IPS-11a (cell line): Measurements from ENCODE around the gene CNTN5.

Experiments
- H3K4me3 ChIP-seq: one replicate; pipeline ENCODE4 v1.5.1; 2013; ENCODE audit warnings: low read depth, low read length, control low read depth

Gene CNTN5

DNA sequence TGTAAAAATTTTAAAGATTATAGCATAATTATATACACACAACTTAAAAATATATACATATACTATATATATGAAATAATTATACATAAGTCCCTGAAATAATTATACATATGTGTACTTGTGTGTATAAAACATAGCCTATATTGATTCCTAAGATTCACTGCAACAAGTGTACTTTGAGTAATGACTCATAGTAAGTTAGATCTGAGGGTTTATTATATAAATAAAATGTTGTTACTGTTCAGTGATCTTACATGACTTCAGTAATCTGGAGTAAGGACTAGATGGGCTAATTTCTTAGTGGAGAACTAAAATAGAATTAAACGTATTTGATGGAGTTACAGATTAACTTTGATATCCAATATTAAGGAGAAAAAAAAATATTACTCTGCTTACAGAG is 350.5 kb downstream of the CNTN5 start:
- H3K4me3 ChIP-seq: no peak overlapping the region

- no peak overlapping the region for H3K4me3 ChIP-seq
These were observed 355.7 kb downstream of the CNTN5 start for GRCh38 chr11:99376463-99376862.

DNA sequence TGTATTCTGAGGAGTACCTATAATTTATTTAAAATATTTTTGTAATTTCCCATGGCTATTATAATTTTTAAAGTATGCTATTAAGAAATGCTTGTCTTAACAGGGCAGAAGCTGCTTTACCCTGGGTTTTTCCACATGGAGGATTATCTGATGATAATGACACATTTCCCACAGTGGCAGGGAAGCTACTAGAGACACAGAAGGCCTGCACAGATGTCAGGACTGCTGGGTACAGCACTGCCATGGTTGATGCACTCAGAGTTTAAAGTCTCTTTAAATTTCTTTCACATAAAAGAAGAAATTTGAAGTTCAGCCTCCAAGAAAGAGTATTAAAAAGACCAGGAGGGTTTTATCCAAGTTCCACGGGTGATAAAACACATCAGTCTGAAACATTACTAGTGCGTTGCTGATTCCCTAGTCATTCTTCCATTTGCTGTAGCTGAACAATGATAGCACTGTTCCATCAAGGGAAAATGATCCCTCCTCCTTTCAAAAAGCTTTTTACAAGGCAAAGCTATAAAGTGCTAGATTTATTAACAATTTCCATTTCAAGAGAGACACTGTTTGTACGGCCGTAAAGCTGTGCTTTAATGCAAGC is 363.0 kb downstream of the CNTN5 start:
- no peak overlapping the region for H3K4me3 ChIP-seq

GRCh38 chr11:99391245-99391644 is 370.5 kb downstream of the CNTN5 start:
- H3K4me3 ChIP-seq: no peak overlapping the region

GRCh38 chr11:99406345-99406744 is 385.6 kb downstream of the CNTN5 start:
- no peak overlapping the region for H3K4me3 ChIP-seq

DNA sequence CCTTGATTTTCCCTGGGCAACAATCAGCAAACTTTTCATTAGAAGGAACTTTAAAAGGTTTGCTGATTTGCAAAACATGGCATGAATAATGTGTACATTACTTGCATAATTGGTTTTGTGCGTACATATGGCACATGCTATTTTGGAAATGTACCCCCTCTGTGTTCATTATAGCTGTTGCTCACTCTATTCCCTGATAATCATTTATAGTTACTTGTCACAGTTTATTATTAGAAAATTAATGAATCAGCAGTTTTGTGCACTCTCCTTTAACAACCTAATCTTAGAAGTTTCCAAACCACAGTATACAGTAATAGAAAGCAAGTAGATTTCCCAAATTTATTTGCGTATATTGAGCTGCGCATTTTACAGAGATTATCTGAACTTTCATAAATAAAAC is 389.9 kb downstream of the CNTN5 start:
- H3K4me3 ChIP-seq: no peak overlapping the region

- H3K4me3 ChIP-seq: no peak overlapping the region
These were observed 398.4 kb downstream of the CNTN5 start for GRCh38 chr11:99418927-99419720.

- no peak overlapping the region for H3K4me3 ChIP-seq
These were observed 399.2 kb downstream of the CNTN5 start for GRCh38 chr11:99419991-99420390.

DNA sequence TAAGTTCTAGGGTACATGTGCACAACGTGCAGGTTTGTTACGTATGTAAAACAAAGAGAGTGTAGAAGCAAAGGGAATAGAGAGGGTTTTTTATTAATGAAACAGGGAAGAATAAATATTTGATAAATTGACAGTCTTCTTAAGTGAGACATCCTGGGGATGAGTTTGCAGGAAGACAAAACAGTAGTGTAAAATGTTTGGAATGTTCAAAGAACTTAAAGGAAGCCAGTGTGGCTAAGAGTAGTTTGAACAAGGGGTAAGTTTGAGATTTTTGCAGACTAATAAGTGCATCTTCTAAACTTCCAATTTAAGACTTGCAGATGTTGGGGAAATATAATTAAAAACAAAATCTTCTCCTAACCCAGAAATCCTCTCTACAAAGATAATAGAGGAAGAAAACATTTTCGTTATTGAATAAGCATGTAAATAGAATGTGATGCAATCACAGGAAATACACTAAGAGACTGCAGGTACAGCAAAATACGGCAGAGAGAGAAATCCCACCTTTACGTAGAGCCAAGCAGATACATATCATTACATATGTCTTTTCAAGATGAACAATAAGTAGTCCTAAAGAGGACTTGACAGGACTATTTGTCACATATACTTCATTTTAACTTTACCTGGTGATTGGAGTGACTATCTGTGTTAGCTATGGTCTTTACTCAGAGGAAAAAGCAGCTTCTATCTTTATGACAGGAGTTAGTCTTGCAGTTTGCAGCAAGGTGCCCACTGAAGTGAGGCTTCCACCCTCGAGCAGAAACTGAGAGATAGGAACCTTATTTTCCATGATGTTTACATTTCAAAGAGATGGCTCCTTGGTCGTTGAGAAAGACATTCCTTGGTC is 402.1 kb downstream of the CNTN5 start:
- H3K4me3 ChIP-seq: no peak overlapping the region

DNA sequence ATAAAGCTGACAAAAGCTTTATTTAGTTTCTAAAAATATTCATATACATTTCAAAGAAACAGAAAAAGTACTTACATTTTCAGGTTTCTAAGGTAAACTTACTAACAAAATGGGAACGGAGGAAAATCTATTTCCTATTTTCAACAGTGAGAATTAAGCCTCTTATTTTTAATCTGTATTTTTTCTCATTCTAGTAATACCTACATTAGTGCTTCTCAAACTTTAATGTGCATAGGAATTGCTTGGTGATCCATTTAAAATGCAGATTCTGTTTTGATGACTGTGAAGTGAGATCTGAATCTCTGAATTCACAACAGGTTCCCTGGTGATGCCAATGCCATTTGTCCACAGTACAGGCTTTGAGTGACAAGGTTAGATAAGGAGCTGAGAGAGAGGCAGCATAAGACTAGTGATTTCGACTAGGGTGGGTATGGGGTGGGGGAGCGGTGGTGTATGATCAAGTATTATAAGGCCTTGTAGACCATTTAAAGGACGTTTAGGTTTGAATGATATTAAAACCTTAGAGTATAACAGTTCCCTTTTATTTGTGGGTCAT is 402.8 kb downstream of the CNTN5 start:
- no peak overlapping the region for H3K4me3 ChIP-seq

DNA sequence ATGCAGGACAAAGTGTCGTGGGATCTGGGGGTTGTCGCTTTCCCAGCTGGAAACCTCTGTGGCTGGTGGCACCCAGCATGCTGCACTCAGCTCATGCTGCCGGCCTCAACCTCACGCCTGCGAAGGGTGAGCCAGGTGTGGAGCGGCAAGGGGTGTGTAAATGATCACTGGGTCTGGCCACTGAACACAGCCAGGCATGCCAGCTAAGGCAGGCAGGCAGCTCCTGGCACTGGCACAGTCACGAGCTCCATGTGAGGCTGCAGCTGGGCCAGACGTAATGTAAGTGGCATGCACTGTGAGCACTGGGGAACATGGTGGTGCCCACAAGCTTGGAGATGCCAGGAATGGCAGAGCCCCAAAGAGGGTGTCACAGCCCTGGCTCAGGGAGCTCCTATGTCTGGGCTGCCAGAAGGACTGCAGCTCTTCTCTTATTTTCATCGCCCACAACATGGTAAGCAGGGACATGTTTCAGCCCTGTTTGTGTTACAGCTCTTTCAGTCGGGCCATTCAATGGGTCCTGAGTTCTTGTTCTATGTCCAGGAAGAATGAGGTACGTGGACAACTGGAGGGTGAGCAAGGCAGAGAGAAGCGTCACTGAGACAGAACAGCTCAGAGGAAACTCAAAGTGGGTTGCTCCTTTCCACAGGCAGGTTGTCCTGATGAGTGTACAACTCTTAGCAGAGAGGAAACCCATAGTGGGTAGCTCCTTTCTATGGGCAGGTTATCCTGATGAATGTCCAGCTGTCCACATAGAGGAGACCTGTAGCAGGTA is 403.8 kb downstream of the CNTN5 start:
- H3K4me3 ChIP-seq: no peak overlapping the region

GRCh38 chr11:99425596-99425995 is 404.8 kb downstream of the CNTN5 start:
- H3K4me3 ChIP-seq: no peak overlapping the region

DNA sequence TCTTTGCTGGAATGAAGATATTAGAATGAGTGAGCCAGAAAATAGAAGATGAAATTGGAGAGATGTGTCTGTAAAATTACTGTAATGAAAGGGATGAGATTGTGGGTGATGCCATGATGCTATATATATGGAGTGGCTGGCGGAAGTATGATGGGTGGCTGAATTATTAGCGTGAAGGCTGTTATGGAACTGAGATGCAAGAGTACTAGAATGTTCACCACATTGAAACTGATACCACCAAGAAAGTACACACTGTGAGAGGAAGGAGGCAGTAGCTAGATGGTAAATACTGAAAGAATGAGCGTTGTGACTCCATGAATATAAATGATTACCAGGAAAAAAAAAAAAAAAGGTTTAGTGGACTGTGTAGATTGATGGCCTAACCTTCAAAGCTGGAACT is 411.9 kb downstream of the CNTN5 start:
- H3K4me3 ChIP-seq: no peak overlapping the region

DNA sequence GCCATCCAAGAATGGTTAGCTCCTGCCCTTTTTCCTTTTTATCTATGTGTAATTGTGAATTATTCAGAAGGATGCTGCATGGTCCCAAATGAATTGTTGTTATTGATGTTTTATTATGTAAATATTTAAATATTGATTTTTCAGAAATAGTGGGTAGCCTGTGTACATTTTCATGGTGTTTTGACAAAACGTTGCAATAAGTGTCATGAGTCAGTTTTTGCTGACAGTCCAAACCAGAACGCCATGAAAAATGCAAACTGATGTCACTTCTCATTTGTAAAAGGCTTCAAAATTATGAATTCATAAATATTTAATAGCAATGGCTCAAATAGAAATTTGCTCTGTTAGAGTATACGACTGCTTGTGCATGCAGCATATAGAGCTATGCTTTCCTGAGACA is 422.5 kb downstream of the CNTN5 start:
- no peak overlapping the region for H3K4me3 ChIP-seq

DNA sequence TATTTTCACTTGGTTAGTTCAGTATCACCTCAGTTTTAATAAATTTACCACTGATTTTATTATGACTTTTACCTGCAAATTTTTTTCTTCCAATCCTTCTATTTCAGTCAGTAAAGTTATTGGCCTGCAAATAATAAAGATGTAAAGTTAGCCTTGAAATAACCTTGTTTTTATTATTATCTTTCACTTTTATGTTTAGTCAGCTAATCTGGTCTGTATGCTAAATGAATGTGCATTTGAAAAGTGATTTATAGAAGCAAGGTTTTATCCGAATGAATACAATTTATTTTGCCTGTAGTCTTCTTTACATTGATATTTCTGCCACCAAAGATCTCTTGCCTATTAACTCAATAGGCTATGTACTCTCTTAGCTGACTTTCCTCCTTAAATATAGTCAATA is 425.7 kb downstream of the CNTN5 start:
- no peak overlapping the region for H3K4me3 ChIP-seq

DNA sequence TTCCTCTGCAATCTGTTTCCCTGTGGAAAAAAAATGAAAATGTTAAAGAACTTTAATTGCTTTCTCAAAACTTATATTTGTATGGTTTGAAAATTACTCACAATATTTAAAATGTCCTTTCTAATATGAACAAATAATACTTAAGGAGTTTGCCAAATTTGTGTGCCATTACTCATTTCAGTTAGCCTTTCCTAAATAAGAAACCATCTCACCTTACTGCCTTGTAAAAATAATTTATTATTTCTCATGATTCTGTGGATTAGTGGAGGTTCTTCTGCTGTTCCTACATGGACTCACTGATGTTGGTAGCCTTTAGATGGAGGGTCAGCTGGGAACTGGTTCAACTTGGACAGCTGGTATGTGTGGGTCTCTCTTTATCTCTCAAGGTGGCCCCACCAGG is 428.6 kb downstream of the CNTN5 start:
- H3K4me3 ChIP-seq: no peak overlapping the region

DNA sequence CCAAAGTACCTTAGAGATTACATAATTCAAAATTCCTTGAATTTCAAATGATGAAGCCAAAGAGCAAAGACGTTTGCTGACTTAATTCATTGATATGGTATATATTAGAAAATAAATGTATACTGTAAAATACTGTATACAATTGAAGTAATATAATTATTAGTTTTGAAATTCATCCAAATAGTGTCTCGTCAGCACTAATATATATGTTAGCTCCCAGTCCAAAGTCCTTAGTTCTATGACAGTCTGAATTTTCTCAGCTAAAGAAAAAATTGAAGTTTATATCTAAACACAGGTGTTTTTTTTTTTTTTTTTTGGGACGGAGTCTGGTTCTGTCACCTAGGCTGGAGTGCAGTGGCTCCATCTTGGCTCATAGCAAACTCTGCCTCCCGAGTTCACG is 431.3 kb downstream of the CNTN5 start:
- no peak overlapping the region for H3K4me3 ChIP-seq

DNA sequence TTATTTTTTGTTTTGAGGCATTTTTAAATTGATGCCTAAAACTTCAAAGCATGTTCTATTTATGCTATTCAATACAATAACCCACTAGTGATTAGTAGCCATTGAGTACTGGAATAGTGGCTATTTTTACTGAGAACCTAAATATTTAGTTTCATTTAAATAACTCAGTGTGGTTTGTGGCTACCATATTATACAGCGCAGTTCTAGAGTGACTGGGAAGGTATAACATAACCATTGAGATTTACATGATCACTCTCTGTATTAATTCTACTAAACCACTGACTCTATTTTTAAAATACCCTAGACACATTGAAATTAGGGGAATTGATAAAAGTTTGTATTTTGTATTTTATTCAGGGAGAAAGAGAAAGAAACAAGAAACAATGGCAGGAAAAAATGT is 441.2 kb downstream of the CNTN5 start:
- H3K4me3 ChIP-seq: no peak overlapping the region

- H3K4me3 ChIP-seq: no peak overlapping the region
These were observed 444.2 kb downstream of the CNTN5 start for GRCh38 chr11:99464985-99465384.

DNA sequence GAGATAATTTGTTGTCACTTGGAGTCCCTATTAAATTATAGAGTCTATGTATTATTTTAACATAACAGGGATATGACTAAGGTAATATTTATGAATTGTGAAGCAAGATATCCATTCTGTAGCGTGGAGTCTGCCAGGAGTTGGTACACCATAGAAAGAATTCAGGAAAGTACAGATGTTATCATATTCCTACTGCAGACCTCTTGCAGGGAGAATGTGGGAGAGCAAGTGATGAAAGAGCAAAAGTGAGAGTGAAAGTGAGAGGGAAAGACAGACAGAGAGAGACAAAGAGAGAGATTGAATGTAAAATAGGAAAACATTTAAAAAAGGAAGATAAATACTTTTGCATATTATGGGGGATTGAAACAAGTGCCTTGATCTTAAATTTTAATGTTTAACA is 468.8 kb downstream of the CNTN5 start:
- H3K4me3 ChIP-seq: no peak overlapping the region

DNA sequence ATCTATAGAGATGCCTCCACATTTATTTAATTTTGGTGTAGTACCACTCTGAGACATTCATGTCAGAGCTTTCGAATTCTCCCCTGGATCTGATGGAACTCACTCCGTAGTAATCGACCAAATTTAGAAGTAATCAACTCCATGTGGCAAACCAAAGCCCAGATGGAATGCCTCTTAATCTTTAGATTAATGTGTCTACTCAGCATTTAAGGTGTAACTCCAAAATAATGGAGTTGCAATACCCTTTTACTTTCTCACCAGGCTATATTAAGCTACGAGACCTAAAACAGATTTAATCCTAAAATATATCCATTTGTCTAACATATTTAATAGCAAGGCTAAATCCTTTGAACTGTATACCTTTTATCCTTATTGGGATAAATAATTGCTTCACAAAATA is 473.3 kb downstream of the CNTN5 start:
- no peak overlapping the region for H3K4me3 ChIP-seq
